ENCODE measurements around the gene NOSTRIN. TPM values are rescaled to one million over a fixed set of nuclear protein-coding genes. Genes with fewer than 3 reads are reported as not detected.
A peak's percentile ranks its signal among the peaks of the same experiment; 100 is the strongest.
"Not testable (repeated sequence)": the region's sequence is repeated elsewhere in the genome, so short reads cannot be mapped to it uniquely, and the experiment has no call there.

NOSTRIN gene
- total RNA-seq, 2 experiments from 2014 or later, result not detected

DNA sequence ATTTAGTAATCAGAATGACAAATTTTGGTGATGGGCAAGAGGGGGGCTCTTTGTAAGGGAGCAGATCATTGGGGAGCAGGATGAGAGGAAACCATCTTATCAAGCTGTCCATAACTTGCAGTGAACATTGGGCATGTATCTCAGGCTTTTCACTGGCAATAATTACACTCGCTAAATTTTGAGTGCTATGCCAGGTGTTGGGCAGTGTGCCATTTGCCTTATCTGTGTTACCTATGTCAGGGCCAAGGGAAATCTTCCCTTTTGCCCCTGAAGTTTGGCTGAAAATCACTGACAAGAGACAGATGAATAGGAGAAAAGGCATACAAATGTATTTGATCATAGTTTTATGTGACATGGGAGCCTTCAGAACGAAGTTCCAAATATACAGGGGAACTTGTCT lies 39.0 kb downstream of the NOSTRIN start:
- Mint-ChIP-seq H3K4me1 (ENCODE audit: low read depth) (no peaks in the 10 kb centered on the region), H3K27ac (no peak overlapping the region), H3K9me3 (no peaks in the 10 kb centered on the region), H3K27me3 (ENCODE audit: low read depth) (no peaks in the 10 kb centered on the region), H3K4me3 (no peak overlapping the region), H3K36me3 (ENCODE audit: low read depth) (no peaks in the 10 kb centered on the region)
- no peak for DNase-seq
- CTCF ChIA-PET, result no interaction called here
- intact Hi-C loops (cut with micrococcal nuclease), result no loop called here

- H3K36me3 Mint-ChIP-seq (ENCODE audit: low read depth), result no peaks in the 10 kb centered on the region
- intact Hi-C loops (cut with micrococcal nuclease), result no loop called here
- CTCF ChIA-PET, result interaction anchor here (0.7 kb wide), 1 partner anchor 338 kb away, joined by 3 read pairs; no protein-coding TSS in a partner anchor
- DNase-seq, result no peak
- no peaks in the 10 kb centered on the region for H3K9me3 Mint-ChIP-seq
- H3K4me1 Mint-ChIP-seq (ENCODE audit: low read depth), result no peaks in the 10 kb centered on the region
- H3K27ac Mint-ChIP-seq, result no peak overlapping the region
- H3K4me3 Mint-ChIP-seq, result no peak overlapping the region
- no peaks in the 10 kb centered on the region for H3K27me3 Mint-ChIP-seq (ENCODE audit: low read depth)
Observed at GRCh38 chr2:168843253-168843652, 40.8 kb downstream of the NOSTRIN start.

- H3K4me1 Mint-ChIP-seq (ENCODE audit: low read depth), result no peaks in the 10 kb centered on the region
- H3K27ac Mint-ChIP-seq, result no peak overlapping the region
- intact Hi-C loops (cut with micrococcal nuclease), result no loop called here
- H3K9me3 Mint-ChIP-seq, result no peaks in the 10 kb centered on the region
- H3K27me3 Mint-ChIP-seq (ENCODE audit: low read depth), result no peaks in the 10 kb centered on the region
- H3K4me3 Mint-ChIP-seq, result no peak overlapping the region
- H3K36me3 Mint-ChIP-seq (ENCODE audit: low read depth), result peaks cover 4% of the 10 kb centered on the region
- DNase-seq, result no peak
- CTCF ChIA-PET, result no interaction called here
Observed at GRCh38 chr2:168848225-168848624, 45.8 kb downstream of the NOSTRIN start.

- Mint-ChIP-seq H3K27ac (no peak overlapping the region), H3K4me3 (no peak overlapping the region)
- CTCF ChIA-PET, result interaction anchor here (0.7 kb wide), 1 partner anchor 162 kb away, joined by 7 read pairs; no protein-coding TSS in a partner anchor
Observed at GRCh38 chr2:168849610-168850009, 47.2 kb downstream of the NOSTRIN start.

GRCh38 chr2:168850846-168851245 lies 48.4 kb downstream of the NOSTRIN start:
- CTCF ChIA-PET, result no interaction called here
- Mint-ChIP-seq H3K9me3 (no peaks in the 10 kb centered on the region), H3K36me3 (ENCODE audit: low read depth) (peaks cover 9% of the 10 kb centered on the region), H3K4me1 (ENCODE audit: low read depth) (no peaks in the 10 kb centered on the region), H3K27ac (no peak overlapping the region), H3K4me3 (no peak overlapping the region), H3K27me3 (ENCODE audit: low read depth) (no peaks in the 10 kb centered on the region)
- no peak for DNase-seq
- intact Hi-C loops (cut with micrococcal nuclease), result no loop called here

More at GRCh38 chr2:168849610-168850009, 47.2 kb downstream of the NOSTRIN start:
- DNase-seq, result peak; percentile 14
- intact Hi-C loops (cut with micrococcal nuclease), result loop anchor here (1.0 kb wide), 1 partner anchor 502 kb away; no protein-coding TSS in a partner anchor
- Mint-ChIP-seq H3K9me3 (no peaks in the 10 kb centered on the region), H3K4me1 (ENCODE audit: low read depth) (no peaks in the 10 kb centered on the region), H3K27me3 (ENCODE audit: low read depth) (no peaks in the 10 kb centered on the region), H3K36me3 (ENCODE audit: low read depth) (peaks cover 9% of the 10 kb centered on the region)

GRCh38 chr2:168851674-168852320 lies 49.4 kb downstream of the NOSTRIN start:
- intact Hi-C loops (cut with micrococcal nuclease), result no loop called here
- no peak for DNase-seq
- CTCF ChIA-PET, result no interaction called here

DNA sequence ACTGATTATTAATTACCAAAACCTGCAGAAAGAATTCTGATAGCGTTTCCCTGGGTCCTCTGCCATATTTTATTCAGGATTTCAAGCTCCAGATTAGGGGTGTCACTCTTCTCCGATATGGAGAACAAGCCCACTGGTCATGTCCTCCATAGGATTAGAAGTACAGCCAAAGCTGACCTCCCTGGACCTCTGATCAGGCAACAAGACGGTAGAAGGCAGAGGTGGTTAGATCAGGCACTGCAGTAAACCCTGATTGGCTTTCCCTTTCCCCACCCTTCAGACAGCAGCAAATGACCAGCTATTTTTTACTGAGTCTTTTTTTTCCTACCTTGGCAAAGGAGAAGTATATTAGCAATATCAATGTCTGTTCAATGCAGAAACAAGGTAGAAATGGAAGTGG lies 50.0 kb downstream of the NOSTRIN start:
- intact Hi-C loops (cut with micrococcal nuclease), result no loop called here
- no peak overlapping the region for H3K27ac Mint-ChIP-seq
- peaks cover 9% of the 10 kb centered on the region for H3K36me3 Mint-ChIP-seq (ENCODE audit: low read depth)
- H3K4me1 Mint-ChIP-seq (ENCODE audit: low read depth), result no peaks in the 10 kb centered on the region
- CTCF ChIA-PET, result no interaction called here
- H3K27me3 Mint-ChIP-seq (ENCODE audit: low read depth), result no peaks in the 10 kb centered on the region
- H3K9me3 Mint-ChIP-seq, result no peaks in the 10 kb centered on the region
- H3K4me3 Mint-ChIP-seq, result no peak overlapping the region
- no peak for DNase-seq

More at GRCh38 chr2:168851674-168852320, 49.4 kb downstream of the NOSTRIN start:
- Mint-ChIP-seq H3K27ac (no peak overlapping the region), H3K9me3 (no peaks in the 10 kb centered on the region), H3K36me3 (ENCODE audit: low read depth) (peaks cover 9% of the 10 kb centered on the region), H3K4me3 (no peak overlapping the region), H3K27me3 (ENCODE audit: low read depth) (no peaks in the 10 kb centered on the region), H3K4me1 (ENCODE audit: low read depth) (no peaks in the 10 kb centered on the region)

GRCh38 chr2:168853471-168853870 lies 51.0 kb downstream of the NOSTRIN start:
- no peaks in the 10 kb centered on the region for H3K9me3 Mint-ChIP-seq
- CTCF ChIA-PET, result interaction anchor here (0.6 kb wide), 1 partner anchor 86 kb away, joined by 3 read pairs; no protein-coding TSS in a partner anchor
- H3K27me3 Mint-ChIP-seq (ENCODE audit: low read depth), result no peaks in the 10 kb centered on the region

DNA sequence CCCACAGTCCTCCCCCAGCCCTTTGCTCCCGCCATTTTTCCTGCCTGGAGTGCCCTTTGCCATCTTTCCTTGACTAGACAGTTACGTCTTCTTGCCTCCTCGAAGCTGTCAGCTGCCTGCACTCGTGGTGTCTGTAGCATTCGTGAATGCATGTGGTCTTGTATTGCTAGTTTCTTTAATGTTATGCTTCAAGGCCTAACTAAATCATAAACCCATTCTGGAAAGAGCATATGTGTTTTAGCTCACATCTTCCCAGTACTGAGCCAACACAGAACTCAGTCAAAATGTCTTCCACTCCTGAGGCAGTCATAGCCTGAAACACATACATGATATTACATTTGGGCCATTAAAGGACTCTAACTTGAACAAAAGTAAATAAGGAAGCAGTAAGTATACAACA lies 52.2 kb downstream of the NOSTRIN start:
- Mint-ChIP-seq H3K4me1 (ENCODE audit: low read depth) (no peaks in the 10 kb centered on the region), H3K27me3 (ENCODE audit: low read depth) (no peaks in the 10 kb centered on the region), H3K27ac (no peak overlapping the region), H3K36me3 (ENCODE audit: low read depth) (peaks cover 9% of the 10 kb centered on the region), H3K9me3 (no peaks in the 10 kb centered on the region), H3K4me3 (no peak overlapping the region)
- no peak for DNase-seq
- intact Hi-C loops (cut with micrococcal nuclease), result no loop called here
- CTCF ChIA-PET, result no interaction called here

More at GRCh38 chr2:168853471-168853870, 51.0 kb downstream of the NOSTRIN start:
- Mint-ChIP-seq H3K4me1 (ENCODE audit: low read depth) (no peaks in the 10 kb centered on the region), H3K36me3 (ENCODE audit: low read depth) (peaks cover 9% of the 10 kb centered on the region), H3K27ac (no peak overlapping the region), H3K4me3 (no peak overlapping the region)
- intact Hi-C loops (cut with micrococcal nuclease), result no loop called here
- no peak for DNase-seq

GRCh38 chr2:168855601-168856000 lies 53.2 kb downstream of the NOSTRIN start:
- Mint-ChIP-seq H3K9me3 (no peaks in the 10 kb centered on the region), H3K4me3 (no peak overlapping the region), H3K27ac (no peak overlapping the region), H3K36me3 (ENCODE audit: low read depth) (peaks cover 12% of the 10 kb centered on the region), H3K27me3 (ENCODE audit: low read depth) (no peaks in the 10 kb centered on the region), H3K4me1 (ENCODE audit: low read depth) (no peaks in the 10 kb centered on the region)
- intact Hi-C loops (cut with micrococcal nuclease), result no loop called here
- DNase-seq, result no peak
- CTCF ChIA-PET, result no interaction called here

GRCh38 chr2:168858146-168858545 lies 55.7 kb downstream of the NOSTRIN start:
- CTCF ChIA-PET, result no interaction called here
- no peaks in the 10 kb centered on the region for H3K9me3 Mint-ChIP-seq
- peaks cover 10% of the 10 kb centered on the region for H3K36me3 Mint-ChIP-seq (ENCODE audit: low read depth)
- intact Hi-C loops (cut with micrococcal nuclease), result no loop called here
- no peaks in the 10 kb centered on the region for H3K27me3 Mint-ChIP-seq (ENCODE audit: low read depth)
- H3K4me3 Mint-ChIP-seq, result no peak overlapping the region
- no peak for DNase-seq
- no peak overlapping the region for H3K27ac Mint-ChIP-seq
- no peaks in the 10 kb centered on the region for H3K4me1 Mint-ChIP-seq (ENCODE audit: low read depth)

- H3K9me3 Mint-ChIP-seq; DNase-seq; H3K27ac Mint-ChIP-seq; H3K27me3 Mint-ChIP-seq (ENCODE audit: low read depth); H3K4me1 Mint-ChIP-seq (ENCODE audit: low read depth); intact Hi-C loops (cut with micrococcal nuclease); H3K4me3 Mint-ChIP-seq; CTCF ChIA-PET: not testable (repeated sequence)
- peaks cover 35% of the 10 kb centered on the region for H3K36me3 Mint-ChIP-seq (ENCODE audit: low read depth)
Observed at GRCh38 chr2:168867164-168867563, 64.7 kb downstream of the NOSTRIN start.

DNA sequence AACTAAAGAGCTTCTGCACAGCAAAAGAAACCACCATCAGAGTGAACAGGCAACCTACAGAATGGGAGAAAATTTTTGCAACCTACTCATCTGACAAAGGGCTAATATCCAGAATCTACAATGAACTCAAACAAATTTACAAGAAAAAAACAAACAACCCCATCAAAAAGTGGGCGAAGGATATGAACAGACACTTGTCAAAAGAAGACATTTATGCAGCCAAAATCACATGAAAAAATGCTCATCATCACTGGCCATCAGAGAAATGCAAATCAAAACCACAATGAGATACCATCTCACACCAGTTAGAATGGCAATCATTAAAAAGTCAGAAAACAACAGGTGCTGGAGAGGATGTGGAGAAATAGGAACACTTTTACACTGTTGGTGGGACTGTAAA lies 67.9 kb downstream of the NOSTRIN start:
- H3K27me3 Mint-ChIP-seq (ENCODE audit: low read depth); CTCF ChIA-PET; H3K9me3 Mint-ChIP-seq; intact Hi-C loops (cut with micrococcal nuclease); DNase-seq; H3K27ac Mint-ChIP-seq; H3K4me3 Mint-ChIP-seq; H3K4me1 Mint-ChIP-seq (ENCODE audit: low read depth): not testable (repeated sequence)
- H3K36me3 Mint-ChIP-seq (ENCODE audit: low read depth), result peaks cover 22% of the 10 kb centered on the region

Data from activated naive CD4-positive, alpha-beta T cell treated with anti-CD3 and anti-CD28 coated beads for 36 hours (primary cell).